A549 treated with Hydrocortisone at 1 μM for 4 hours (cell line): ENCODE results near the gene TOMM20. TPM values are rescaled to one million over a fixed set of nuclear protein-coding genes. Genes with fewer than 3 reads are reported as not detected.

Source experiments
- total RNA-seq: library from RNA; stranded (reverse); fragments of 200-300 nt; extraction: Qiagen RNA extraction; gene quantifications from 5 replicates; pipeline ENCODE4 v1.2.3, GENCODE V29; 2022

TOMM20 gene
- 106 to 133 TPM (median 111 TPM) in 5 replicates for total RNA-seq

GRCh38 chr1:235128456-235129328 lies at the start of gene TOMM20:
TOMM20 (minus strand) TSS chr1:235128837; CDS start chr1:235128715, 122 bp downstream.

GRCh38 chr1:235160957-235161684 lies 32.5 kb upstream of the TOMM20 start, which contains the start of gene RBM34:
RBM34 (minus strand) TSS chr1:235161250; CDS start chr1:235161226, 24 bp downstream.

Other genes with a start within 250 kb of the TOMM20 start
- 62.0 to 77.3 TPM (median 71.8 TPM) in 5 replicates for gene RBM34, start 32.4 kb upstream of the TOMM20 start, total RNA-seq
- 10.2 to 20.2 TPM (median 13.9 TPM) in 5 replicates for gene ARID4B, start 199.3 kb upstream of the TOMM20 start, total RNA-seq
- gene GGPS1, start 199.7 kb upstream of the TOMM20 start, total RNA-seq, result 16.3 to 23.8 TPM (median 19.7 TPM) in 5 replicates
- 40.4 to 47.8 TPM (median 44.8 TPM) in 5 replicates for gene TBCE, start 238.6 kb upstream of the TOMM20 start, total RNA-seq